Measurements from ENCODE around the gene B4GALNT3.

B4GALNT3 gene

DNA sequence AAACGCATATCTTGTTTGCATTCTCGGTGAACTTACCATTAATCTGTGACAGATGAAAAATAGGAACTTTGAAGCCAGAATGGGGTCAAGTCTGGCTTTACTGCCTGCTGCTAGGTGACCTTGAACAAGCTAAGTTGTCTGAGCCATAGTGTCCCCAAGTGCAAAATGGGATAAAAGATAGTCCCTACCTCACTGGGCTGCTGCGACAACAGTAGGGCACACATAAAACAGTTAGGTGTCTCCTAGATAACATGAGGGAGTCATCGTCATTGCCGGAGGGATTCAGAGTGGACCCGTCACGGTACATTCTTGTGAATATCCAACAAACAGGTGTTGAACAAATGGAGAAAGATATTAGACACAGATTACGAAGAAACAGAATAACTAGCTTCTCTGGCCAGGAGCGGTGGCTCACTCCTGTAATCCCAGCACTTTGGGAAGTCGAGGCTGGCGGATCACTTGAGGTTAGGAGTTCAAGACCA is 132.3 kb downstream of the B4GALNT3 start:
- H3K4me3 Mint-ChIP-seq: no peak overlapping the region

GRCh38 chr12:593396-594270 is 133.9 kb downstream of the B4GALNT3 start:
- no peaks in the 10 kb centered on the region for H3K36me3 Mint-ChIP-seq (ENCODE audit: low read depth)
- peaks cover 4% of the 10 kb centered on the region for H3K27me3 Mint-ChIP-seq
- no peak overlapping the region for H3K4me3 Mint-ChIP-seq
- peak overlapping the region; percentile 4 for H3K27ac Mint-ChIP-seq
- no peaks in the 10 kb centered on the region for H3K9me3 Mint-ChIP-seq
- H3K4me1 Mint-ChIP-seq (ENCODE audit: low read depth): peaks cover 35% of the 10 kb centered on the region
- intact Hi-C loops (cut with micrococcal nuclease): no loop called here

More for the DNA sequence above, 132.3 kb downstream of the B4GALNT3 start:
- H3K27ac Mint-ChIP-seq: no peak overlapping the region
- H3K4me1 Mint-ChIP-seq (ENCODE audit: low read depth): peaks cover 29% of the 10 kb centered on the region
- peaks cover 4% of the 10 kb centered on the region for H3K27me3 Mint-ChIP-seq
- no peaks in the 10 kb centered on the region for H3K36me3 Mint-ChIP-seq (ENCODE audit: low read depth)
- H3K9me3 Mint-ChIP-seq: no peaks in the 10 kb centered on the region
- intact Hi-C loops (cut with micrococcal nuclease): no loop called here

DNA sequence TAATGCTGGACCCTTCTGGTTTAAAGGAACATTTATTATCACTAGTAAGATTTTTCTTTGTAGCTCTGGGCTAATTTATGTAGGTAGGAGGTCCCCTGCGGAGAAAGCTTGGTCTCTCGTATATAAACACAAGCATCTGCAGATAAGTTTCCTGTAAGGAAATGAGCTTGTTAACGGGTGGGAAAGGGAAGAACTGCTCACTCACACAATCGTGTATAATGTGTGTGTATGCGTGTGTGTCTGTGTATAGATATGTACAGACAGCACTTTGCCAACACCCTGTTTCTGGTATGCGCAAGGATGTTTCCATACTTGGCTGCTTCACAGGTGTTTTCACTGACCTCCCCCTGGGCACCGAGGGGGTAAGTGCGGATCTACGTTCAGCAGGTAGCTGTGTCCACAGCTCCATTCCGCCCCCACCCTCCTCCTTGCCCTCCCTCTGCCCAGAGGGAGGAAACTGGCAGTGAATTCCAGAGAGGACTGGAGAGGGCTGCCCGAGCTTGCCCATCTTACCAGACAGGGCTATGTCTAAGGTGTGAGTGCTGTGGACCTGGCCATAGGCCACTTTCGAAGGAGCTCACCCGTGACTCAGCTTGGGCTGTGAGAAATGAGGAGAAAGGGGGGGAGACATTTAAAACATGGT is 138.3 kb downstream of the B4GALNT3 start:
- H3K9me3 Mint-ChIP-seq: no peaks in the 10 kb centered on the region
- H3K36me3 Mint-ChIP-seq (ENCODE audit: low read depth): no peaks in the 10 kb centered on the region
- intact Hi-C loops (cut with micrococcal nuclease): no loop called here
- peaks cover 3% of the 10 kb centered on the region for H3K27me3 Mint-ChIP-seq
- peaks cover 13% of the 10 kb centered on the region for H3K4me1 Mint-ChIP-seq (ENCODE audit: low read depth)
- H3K4me3 Mint-ChIP-seq: no peak overlapping the region
- no peak overlapping the region for H3K27ac Mint-ChIP-seq

DNA sequence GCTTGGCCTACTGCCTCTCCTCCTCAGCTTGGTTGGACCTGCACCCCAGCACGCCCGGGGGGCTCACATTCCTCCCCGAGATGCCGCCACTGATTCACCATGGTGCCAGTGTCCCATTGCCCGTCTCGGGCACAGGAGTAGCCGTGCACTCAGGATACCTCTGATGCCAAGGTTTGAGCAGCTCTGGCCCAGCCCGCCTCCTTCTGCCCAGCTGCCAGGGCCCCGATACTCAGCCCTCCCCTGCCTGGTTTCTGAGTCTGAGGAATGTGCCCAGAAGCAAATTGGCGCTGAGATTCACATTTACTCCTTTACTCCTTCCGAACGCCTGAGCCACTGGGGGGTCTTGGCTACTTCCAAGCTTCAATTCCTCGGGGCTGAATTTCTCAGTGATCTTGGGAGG is 140.0 kb downstream of the B4GALNT3 start:
- Mint-ChIP-seq H3K9me3 (no peaks in the 10 kb centered on the region), H3K4me1 (ENCODE audit: low read depth) (peaks cover 9% of the 10 kb centered on the region), H3K27ac (peak overlapping the region; percentile 22)

GRCh38 chr12:601976-602699 is 142.4 kb downstream of the B4GALNT3 start:
- no peak overlapping the region for H3K4me3 Mint-ChIP-seq
- no peak overlapping the region for H3K27ac Mint-ChIP-seq
- H3K9me3 Mint-ChIP-seq: no peaks in the 10 kb centered on the region
- H3K27me3 Mint-ChIP-seq: peaks cover 3% of the 10 kb centered on the region
- H3K4me1 Mint-ChIP-seq (ENCODE audit: low read depth): peaks cover 32% of the 10 kb centered on the region
- intact Hi-C loops (cut with micrococcal nuclease): no loop called here
- no peaks in the 10 kb centered on the region for H3K36me3 Mint-ChIP-seq (ENCODE audit: low read depth)

More for the DNA sequence above, 140.0 kb downstream of the B4GALNT3 start:
- intact Hi-C loops (cut with micrococcal nuclease): no loop called here
- H3K36me3 Mint-ChIP-seq (ENCODE audit: low read depth): no peaks in the 10 kb centered on the region
- H3K4me3 Mint-ChIP-seq: no peak overlapping the region
- H3K27me3 Mint-ChIP-seq: peaks cover 3% of the 10 kb centered on the region

- H3K4me1 Mint-ChIP-seq (ENCODE audit: low read depth): peaks cover 38% of the 10 kb centered on the region
- no peaks in the 10 kb centered on the region for H3K9me3 Mint-ChIP-seq
- no peaks in the 10 kb centered on the region for H3K36me3 Mint-ChIP-seq (ENCODE audit: low read depth)
- H3K27me3 Mint-ChIP-seq: peaks cover 3% of the 10 kb centered on the region
- no peak overlapping the region for H3K27ac Mint-ChIP-seq
- no peak overlapping the region for H3K4me3 Mint-ChIP-seq
- intact Hi-C loops (cut with micrococcal nuclease): no loop called here
These were observed 142.9 kb downstream of the B4GALNT3 start for GRCh38 chr12:602700-603068.

DNA sequence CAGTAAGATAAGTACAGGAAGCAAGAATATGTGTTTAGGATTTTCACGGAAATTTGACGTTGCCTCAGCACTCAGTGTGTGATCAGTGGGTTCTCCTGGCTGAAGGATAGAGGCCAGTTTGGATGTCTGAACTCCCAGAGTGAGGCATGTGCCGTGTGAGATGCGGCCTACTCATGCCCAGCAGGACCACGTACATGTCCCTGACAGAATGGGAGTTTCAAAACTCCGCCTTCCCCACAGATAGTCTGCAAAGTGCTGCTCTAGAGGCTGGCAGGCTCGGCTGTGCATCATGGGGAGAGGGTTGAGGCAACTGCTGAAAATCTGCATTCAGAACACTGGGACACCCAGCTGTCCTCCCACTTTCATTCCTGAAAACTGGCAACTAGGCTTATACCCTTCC is 145.2 kb downstream of the B4GALNT3 start:
- Mint-ChIP-seq H3K9me3 (no peaks in the 10 kb centered on the region), H3K4me1 (ENCODE audit: low read depth) (peaks cover 40% of the 10 kb centered on the region), H3K27ac (peak overlapping the region; percentile 41), H3K4me3 (no peak overlapping the region), H3K27me3 (no peaks in the 10 kb centered on the region), H3K36me3 (ENCODE audit: low read depth) (no peaks in the 10 kb centered on the region)
- intact Hi-C loops (cut with micrococcal nuclease): no loop called here

DNA sequence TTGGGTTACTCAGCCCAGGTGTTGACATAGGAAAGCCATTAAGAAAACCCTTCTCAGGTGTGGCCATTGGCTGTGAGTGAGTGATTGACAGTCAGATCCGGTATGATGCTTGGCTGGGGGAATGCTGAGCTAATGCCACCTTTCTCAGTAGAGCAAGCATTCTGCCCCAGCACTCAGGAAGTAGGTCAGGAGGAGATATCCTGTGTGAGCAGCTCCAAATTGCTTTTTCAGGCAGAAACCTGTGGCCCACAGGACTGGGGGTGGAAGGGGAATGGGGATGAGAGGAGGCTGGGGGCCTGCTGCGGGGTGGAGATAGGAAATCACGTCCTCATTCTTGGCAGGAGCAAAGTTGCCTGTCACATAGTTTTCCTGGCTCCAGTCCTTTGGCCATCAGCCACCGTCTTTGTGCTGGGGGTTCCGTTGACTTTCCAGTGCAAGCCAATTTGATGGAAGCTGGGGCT is 147.8 kb downstream of the B4GALNT3 start:
- H3K27me3 Mint-ChIP-seq: no peaks in the 10 kb centered on the region
- peaks cover 64% of the 10 kb centered on the region for H3K4me1 Mint-ChIP-seq (ENCODE audit: low read depth)
- H3K36me3 Mint-ChIP-seq (ENCODE audit: low read depth): no peaks in the 10 kb centered on the region
- intact Hi-C loops (cut with micrococcal nuclease): no loop called here
- no peak overlapping the region for H3K4me3 Mint-ChIP-seq
- peak overlapping the region; percentile 60 for H3K27ac Mint-ChIP-seq
- no peaks in the 10 kb centered on the region for H3K9me3 Mint-ChIP-seq

- intact Hi-C loops (cut with micrococcal nuclease): no loop called here
- Mint-ChIP-seq H3K27me3 (no peaks in the 10 kb centered on the region), H3K4me3 (no peak overlapping the region), H3K27ac (no peak overlapping the region), H3K9me3 (no peaks in the 10 kb centered on the region), H3K4me1 (ENCODE audit: low read depth) (peaks cover 73% of the 10 kb centered on the region), H3K36me3 (ENCODE audit: low read depth) (no peaks in the 10 kb centered on the region)
These were observed 148.7 kb downstream of the B4GALNT3 start for GRCh38 chr12:608413-608812.

DNA sequence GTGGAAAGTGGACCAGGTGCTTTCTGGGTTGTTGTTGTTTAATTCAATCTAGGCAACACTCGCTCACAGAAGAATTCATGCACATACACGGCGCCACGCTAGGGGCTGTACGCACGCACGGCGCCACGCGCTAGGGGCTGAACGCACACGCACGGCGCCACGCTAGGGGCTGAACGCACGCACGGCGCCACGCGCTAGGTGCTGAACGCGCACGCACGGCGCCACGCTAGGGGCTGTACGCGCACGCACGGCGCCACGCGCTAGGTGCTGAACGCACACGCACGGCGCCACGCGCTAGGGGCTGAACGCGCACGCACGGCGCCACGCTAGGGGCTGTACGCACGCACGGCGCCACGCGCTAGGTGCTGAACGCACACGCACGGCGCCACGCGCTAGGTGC is 149.2 kb downstream of the B4GALNT3 start:
- Mint-ChIP-seq H3K36me3 (ENCODE audit: low read depth) (no peaks in the 10 kb centered on the region), H3K4me1 (ENCODE audit: low read depth) (peaks cover 75% of the 10 kb centered on the region), H3K27ac (peak overlapping the region; percentile 89), H3K27me3 (no peaks in the 10 kb centered on the region), H3K9me3 (no peaks in the 10 kb centered on the region), H3K4me3 (no peak overlapping the region)
- intact Hi-C loops (cut with micrococcal nuclease): no loop called here

- no peaks in the 10 kb centered on the region for H3K9me3 Mint-ChIP-seq
- H3K27ac Mint-ChIP-seq: peak overlapping the region; percentile 89
- H3K4me3 Mint-ChIP-seq: no peak overlapping the region
- intact Hi-C loops (cut with micrococcal nuclease): loop anchor here (5.0 to 10.0 kb wide), 2 partner anchors 34 to 203 kb away; no protein-coding TSS in a partner anchor
- no peaks in the 10 kb centered on the region for H3K36me3 Mint-ChIP-seq (ENCODE audit: low read depth)
- no peaks in the 10 kb centered on the region for H3K27me3 Mint-ChIP-seq
- H3K4me1 Mint-ChIP-seq (ENCODE audit: low read depth): peaks cover 81% of the 10 kb centered on the region
These were observed 152.0 kb downstream of the B4GALNT3 start for GRCh38 chr12:611721-612120.

- Mint-ChIP-seq H3K9me3 (no peaks in the 10 kb centered on the region), H3K27me3 (no peaks in the 10 kb centered on the region), H3K27ac (peak overlapping the region; percentile 89), H3K4me1 (ENCODE audit: low read depth) (peaks cover 81% of the 10 kb centered on the region), H3K4me3 (no peak overlapping the region), H3K36me3 (ENCODE audit: low read depth) (no peaks in the 10 kb centered on the region)
- intact Hi-C loops (cut with micrococcal nuclease): loop anchor here (5.0 to 10.0 kb wide), 2 partner anchors 35 to 203 kb away; no protein-coding TSS in a partner anchor
These were observed 152.6 kb downstream of the B4GALNT3 start for GRCh38 chr12:612293-612692.

DNA sequence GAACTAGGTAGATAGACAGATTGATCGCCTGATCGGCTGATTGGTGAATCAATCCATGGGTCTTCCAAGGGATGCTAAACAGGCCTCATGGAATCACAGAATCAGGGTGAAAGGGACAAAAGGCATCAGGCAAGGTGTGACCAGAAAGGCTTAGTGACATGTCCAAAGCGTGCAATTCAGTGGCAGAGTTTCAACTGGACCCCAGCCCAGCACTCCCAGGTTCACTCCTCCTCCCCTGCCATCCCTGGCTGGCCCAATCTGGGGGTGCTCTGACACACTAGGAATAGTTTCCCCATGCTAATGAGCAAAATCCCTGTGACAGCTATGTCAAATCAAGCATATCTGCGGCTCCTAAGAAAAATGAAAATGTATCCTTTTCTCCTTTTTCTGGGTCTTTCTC is 153.1 kb downstream of the B4GALNT3 start:
- H3K27ac Mint-ChIP-seq: peak overlapping the region; percentile 89
- no peaks in the 10 kb centered on the region for H3K9me3 Mint-ChIP-seq
- H3K4me1 Mint-ChIP-seq (ENCODE audit: low read depth): peaks cover 81% of the 10 kb centered on the region
- no peaks in the 10 kb centered on the region for H3K36me3 Mint-ChIP-seq (ENCODE audit: low read depth)
- no peak overlapping the region for H3K4me3 Mint-ChIP-seq
- no peaks in the 10 kb centered on the region for H3K27me3 Mint-ChIP-seq
- intact Hi-C loops (cut with micrococcal nuclease): loop anchor here (5.0 to 10.0 kb wide), 2 partner anchors 36 to 202 kb away; no protein-coding TSS in a partner anchor

Measured in dendritic cell treated with granulocyte-macrophage colony-stimulating factor and Interleukin-4, amounts not matched to agents 40 ng/mL and 50 ng/mL, for 4 days (primary cell).